Panc1 (cell line): ENCODE data around the gene NTMT1. TPM values are rescaled to one million over a fixed set of nuclear protein-coding genes. Genes with fewer than 3 reads are reported as not detected.

Source experiments
- ATAC-seq: fragments of 200-7000 bp; cut with Tn5 transposase; 2 replicates; pipeline ENCODE4 v1.9.1; 2020; ENCODE audit warnings: mild to moderate bottlenecking, moderate library complexity
- BruUV-seq: library from RNA; stranded (reverse); fragments of 400-500 nt; replicated peaks from 2 replicates; lab custom pipeline; 2021; lab: Mats Ljungman, UMichigan
- CTCF ChIA-PET: fragments of 300-600 bp; sonication (Branson Sonifier 250); formaldehyde crosslinking; loops from one replicate; lab custom pipeline; 2022; ENCODE audit warnings: antibody characterized with exemption; lab: Charles Lee
- POLR2A ChIA-PET: fragments of 300-600 bp; sonication (Branson Sonifier 250); formaldehyde crosslinking; loops from one replicate; lab custom pipeline; 2022; ENCODE audit warnings: antibody characterized with exemption; lab: Charles Lee
- DNase-seq: peaks from one replicate; pipeline ENCODE4 v3.0.0-alpha.2; 2010; ENCODE audit warnings: low read depth, low spot score
- H3K27ac ChIP-seq: 2 replicates; pipeline ENCODE4 v1.5.1; 2011; ENCODE audit warnings: mild to moderate bottlenecking, low read length, inconsistent platforms
- H3K27me3 ChIP-seq: fragments of 200-500 bp; sonication (Bioruptor generic); 2 replicates; pipeline ENCODE4 v1.6.0; 2014; ENCODE audit warnings: low read length, inconsistent platforms; ENCODE audit not compliant: control insufficient read depth, insufficient read depth
- H3K36me3 ChIP-seq: fragments of 200-500 bp; sonication (Bioruptor generic); 2 replicates; pipeline ENCODE4 v1.5.1; 2014; ENCODE audit warnings: inconsistent platforms, mild to moderate bottlenecking, low read length, moderate library complexity; ENCODE audit not compliant: control insufficient read depth, insufficient read depth
- H3K4me1 ChIP-seq: 2 replicates; pipeline ENCODE4 v1.5.1; 2011; ENCODE audit warnings: inconsistent platforms, mild to moderate bottlenecking, low read length, moderate library complexity; ENCODE audit not compliant: control insufficient read depth, insufficient read depth
- H3K4me3 ChIP-seq, 2 experiments: 2 replicates each; pipeline ENCODE4 v1.5.1; 2011 to 2012; ENCODE audit warnings: low read depth in 2 of 2, low read length in 2 of 2, mild to moderate bottlenecking in 2 of 2, inconsistent platforms in 1 of 2, moderate library complexity in 1 of 2
- H3K9me3 ChIP-seq: fragments of 200-500 bp; sonication (Bioruptor generic); 2 replicates; pipeline ENCODE4 v1.5.1; 2014; ENCODE audit warnings: low read depth, mild to moderate bottlenecking, inconsistent platforms, low read length, moderate library complexity; ENCODE audit not compliant: control insufficient read depth, insufficient read depth
- POLR2AphosphoS5 ChIP-seq: IDR thresholded peaks from 2 replicates; pipeline ENCODE4 v1.6.1; 2012; ENCODE audit warnings: mild to moderate bottlenecking, low read depth, low read length, moderate library complexity
- REST ChIP-seq, 2 experiments: IDR thresholded peaks; 2 replicates each; pipeline ENCODE4 v1.6.1; 2011 to 2012; ENCODE audit warnings: low read depth in 2 of 2, control low read depth in 1 of 2, low read length in 1 of 2, mild to moderate bottlenecking in 1 of 2, moderate library complexity in 1 of 2; ENCODE audit not compliant: insufficient read depth in 1 of 2
- SIN3A ChIP-seq: IDR thresholded peaks from 2 replicates; pipeline ENCODE4 v1.6.1; 2012; ENCODE audit warnings: low read depth, mild to moderate bottlenecking, low read length, moderate library complexity, borderline replicate concordance; ENCODE audit not compliant: insufficient read depth
- TCF7L2 ChIP-seq: IDR thresholded peaks from 2 replicates; pipeline ENCODE4 v1.6.1; 2011; ENCODE audit warnings: mild to moderate bottlenecking, low read depth, low read length, inconsistent platforms
- in situ Hi-C: cut with HindIII; loops from 2 replicates; pipeline ENCODE4 v1.10.0; 2016; ENCODE audit warnings: low sequenced_read_pairs, low pct_unique_long_range_greater_than_20kb
- intact Hi-C: fragments of 100-400 bp; cut with micrococcal nuclease; formaldehyde crosslinking; loops from one replicate; pipeline ENCODE4 v1.10.0; 2022; ENCODE audit not compliant: unreplicated experiment
- total RNA-seq: library from RNA; stranded (reverse); gene quantifications from one replicate; pipeline ENCODE4 v1.2.1, GENCODE V29; 2021; ENCODE audit not compliant: unreplicated experiment
- TF ChIP-seq, protein P1 (sequence below): fragments of 450-650 bp; IDR thresholded peaks from 2 replicates; pipeline ENCODE4 v1.5.1; 2017; ENCODE audit warnings: mild to moderate bottlenecking

Gene NTMT1
- total RNA-seq, 1 experiment from 2014 or later = 47.5 TPM

GRCh38 chr9:129595311-129595741 is 30.6 kb upstream of the NTMT1 start:
- H3K36me3 ChIP-seq = no peaks in the 10 kb centered on the region
- H3K27ac ChIP-seq = no peak overlapping the region
- BruUV-seq = no TSS peak
- peaks cover 3% of the 10 kb centered on the region for H3K4me1 ChIP-seq
- intact Hi-C loops = no loop called here
- ChIA-PET CTCF (no interaction called here), POLR2A (interaction anchor here (0.6 kb wide), 1 partner anchor 90 kb away, joined by 7 read pairs; no protein-coding TSS in a partner anchor)
- DNase-seq (no peak), ATAC-seq (no peak)
- no peaks in the 10 kb centered on the region for H3K27me3 ChIP-seq
- in situ Hi-C loops = no loop called here
- TF ChIP-seq REST (IDR thresholded peaks at IDR 0.05; ENCODE audit: insufficient read depth in 1 of 2, low read depth in 2 of 2, low read length in 1 of 2) (no peak), TCF7L2 (no peak), SIN3A (no peak), POLR2AphosphoS5 (no peak)
- TF ChIP-seq, protein P1, sequence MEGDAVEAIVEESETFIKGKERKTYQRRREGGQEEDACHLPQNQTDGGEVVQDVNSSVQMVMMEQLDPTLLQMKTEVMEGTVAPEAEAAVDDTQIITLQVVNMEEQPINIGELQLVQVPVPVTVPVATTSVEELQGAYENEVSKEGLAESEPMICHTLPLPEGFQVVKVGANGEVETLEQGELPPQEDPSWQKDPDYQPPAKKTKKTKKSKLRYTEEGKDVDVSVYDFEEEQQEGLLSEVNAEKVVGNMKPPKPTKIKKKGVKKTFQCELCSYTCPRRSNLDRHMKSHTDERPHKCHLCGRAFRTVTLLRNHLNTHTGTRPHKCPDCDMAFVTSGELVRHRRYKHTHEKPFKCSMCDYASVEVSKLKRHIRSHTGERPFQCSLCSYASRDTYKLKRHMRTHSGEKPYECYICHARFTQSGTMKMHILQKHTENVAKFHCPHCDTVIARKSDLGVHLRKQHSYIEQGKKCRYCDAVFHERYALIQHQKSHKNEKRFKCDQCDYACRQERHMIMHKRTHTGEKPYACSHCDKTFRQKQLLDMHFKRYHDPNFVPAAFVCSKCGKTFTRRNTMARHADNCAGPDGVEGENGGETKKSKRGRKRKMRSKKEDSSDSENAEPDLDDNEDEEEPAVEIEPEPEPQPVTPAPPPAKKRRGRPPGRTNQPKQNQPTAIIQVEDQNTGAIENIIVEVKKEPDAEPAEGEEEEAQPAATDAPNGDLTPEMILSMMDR = no peak
- no peaks in the 10 kb centered on the region for H3K9me3 ChIP-seq
- no peak overlapping the region for H3K4me3 ChIP-seq

GRCh38 chr9:129595903-129596540 is 29.9 kb upstream of the NTMT1 start:
- Histone ChIP-seq H3K27ac (no peak overlapping the region), H3K36me3 (no peaks in the 10 kb centered on the region), H3K4me3 (no peak overlapping the region), H3K9me3 (no peaks in the 10 kb centered on the region), H3K27me3 (no peaks in the 10 kb centered on the region), H3K4me1 (peaks cover 3% of the 10 kb centered on the region)
- CTCF ChIA-PET = no interaction called here
- no TSS peak for BruUV-seq
- POLR2A ChIA-PET = no interaction called here
- DNase-seq = no peak
- in situ Hi-C loops (no loop called here), intact Hi-C loops (loop anchor here (2.0 kb wide), 1 partner anchor 59 kb away; no protein-coding TSS in a partner anchor)
- no peak for TF ChIP-seq POLR2AphosphoS5
- TF ChIP-seq TCF7L2 = no peak
- TF ChIP-seq REST (IDR thresholded peaks at IDR 0.05; ENCODE audit: insufficient read depth in 1 of 2, low read depth in 2 of 2, low read length in 1 of 2) = no peak
- TF ChIP-seq, protein P1 = no peak
- TF ChIP-seq SIN3A = no peak
- no peak for ATAC-seq
